A549 (cell line): ENCODE data around the gene C2orf78.

ENCODE experiments used
- CBX8 ChIP-seq: fragments of 200-600 bp; sonication (generic); IDR thresholded peaks from 2 replicates; pipeline ENCODE4 v1.6.1; 2016
- CHD2 ChIP-seq: fragments of 150-350 bp; IDR thresholded peaks from 2 replicates; pipeline ENCODE4 v1.6.1; 2014; ENCODE audit warnings: low read length; ENCODE audit not compliant: partially characterized antibody
- HDAC2 ChIP-seq: fragments of 200-600 bp; sonication (generic); IDR thresholded peaks from 2 replicates; pipeline ENCODE4 v1.6.1; 2016
- POLR2A ChIP-seq: IDR thresholded peaks from 2 replicates; pipeline ENCODE4 v1.6.1; 2012; ENCODE audit warnings: mild to moderate bottlenecking, low read length
- RAD21 ChIP-seq, 2 experiments: fragments of >200 bp in 1 of 2; sonication (Bioruptor Twin) in 1 of 2; formaldehyde crosslinking in 1 of 2; IDR thresholded peaks in 1 of 2; conservative IDR thresholded peaks in 1 of 2; 2 replicates in 1 of 2; 3 replicates in 1 of 2; pipeline ENCODE4 v1.6.1; 2012 to 2018; ENCODE audit warnings: inconsistent platforms in 1 of 2
- RNF2 ChIP-seq: fragments of 200-600 bp; sonication (generic); IDR thresholded peaks from 2 replicates; pipeline ENCODE4 v1.6.1; 2016; ENCODE audit warnings: low read depth, mild to moderate bottlenecking, antibody characterized with exemption, moderate library complexity, borderline replicate concordance
- TF ChIP-seq, protein P1 (sequence below): fragments of 150-350 bp; IDR thresholded peaks from 2 replicates; pipeline ENCODE4 v1.6.1; 2014; ENCODE audit warnings: low read depth, mild to moderate bottlenecking, low read length
- TF ChIP-seq, protein P2 (sequence below): fragments of >200 bp; sonication (Bioruptor Twin); formaldehyde crosslinking; IDR thresholded peaks from 3 replicates; pipeline ENCODE4 v1.5.1; 2016
- TF ChIP-seq, protein P3 (sequence below): fragments of 450-650 bp; IDR thresholded peaks from 2 replicates; pipeline ENCODE4 v1.6.1; 2014; ENCODE audit warnings: antibody characterized with exemption
- TF ChIP-seq, protein P4 (sequence below): fragments of 250-450 bp; sonication (Bioruptor Pico); IDR thresholded peaks from 2 replicates; pipeline ENCODE4 v1.5.0; 2021; ENCODE audit warnings: mild to moderate bottlenecking, moderate library complexity, borderline replicate concordance
- TF ChIP-seq, protein P5 (sequence below): fragments of >200 bp; sonication (Bioruptor Twin); formaldehyde crosslinking; IDR thresholded peaks from 3 replicates; pipeline ENCODE4 v1.6.1; 2016

DNA sequence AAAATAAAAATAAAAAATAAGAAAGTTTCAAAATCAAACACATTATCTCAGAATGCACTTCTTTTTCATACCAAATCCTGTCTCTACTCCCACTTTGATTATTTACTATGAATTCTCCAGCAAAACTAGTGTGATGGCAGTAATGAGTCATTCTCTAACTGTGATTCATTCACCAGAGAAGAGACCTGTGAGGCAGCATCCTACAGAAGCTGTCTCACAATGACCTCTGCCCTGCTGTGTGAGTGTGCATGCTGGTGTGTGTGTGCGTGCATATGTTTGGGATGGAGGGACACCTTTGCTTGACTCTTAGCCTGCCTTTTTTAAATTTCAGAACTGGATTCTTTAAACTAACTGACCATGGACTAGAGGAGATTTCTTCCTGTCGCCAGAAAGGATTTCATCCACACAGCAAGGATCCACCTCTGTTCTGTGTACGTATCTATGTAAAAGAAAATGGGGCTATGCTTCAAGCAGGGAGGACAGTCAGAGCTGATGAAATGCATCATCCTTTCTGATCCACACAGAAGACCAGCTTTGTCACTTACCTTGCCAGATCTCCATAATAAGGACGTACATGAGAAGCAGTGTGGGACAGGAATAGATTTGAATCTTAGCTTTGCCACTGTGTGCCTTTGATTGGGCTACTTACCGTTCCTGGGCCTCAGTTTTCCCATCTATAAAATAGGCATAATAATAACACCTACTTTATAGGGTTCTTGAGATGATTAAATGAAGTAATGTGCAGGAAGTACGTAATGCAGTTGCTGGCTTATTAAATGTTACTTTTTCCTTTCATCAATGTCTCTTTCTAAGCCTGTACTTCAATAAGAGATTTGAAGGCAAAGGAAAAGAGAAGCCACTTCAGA, 76.0 kb downstream of the C2orf78 start:
- TF ChIP-seq, protein P1, sequence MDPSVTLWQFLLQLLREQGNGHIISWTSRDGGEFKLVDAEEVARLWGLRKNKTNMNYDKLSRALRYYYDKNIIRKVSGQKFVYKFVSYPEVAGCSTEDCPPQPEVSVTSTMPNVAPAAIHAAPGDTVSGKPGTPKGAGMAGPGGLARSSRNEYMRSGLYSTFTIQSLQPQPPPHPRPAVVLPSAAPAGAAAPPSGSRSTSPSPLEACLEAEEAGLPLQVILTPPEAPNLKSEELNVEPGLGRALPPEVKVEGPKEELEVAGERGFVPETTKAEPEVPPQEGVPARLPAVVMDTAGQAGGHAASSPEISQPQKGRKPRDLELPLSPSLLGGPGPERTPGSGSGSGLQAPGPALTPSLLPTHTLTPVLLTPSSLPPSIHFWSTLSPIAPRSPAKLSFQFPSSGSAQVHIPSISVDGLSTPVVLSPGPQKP: no peak
- TF ChIP-seq RAD21 (conservative IDR thresholded peaks at IDR 0.05 in 1 of 2, IDR thresholded peaks at IDR 0.05 in 1 of 2) (no peak), HDAC2 (no peak), CBX8 (no peak), POLR2A (no peak), RNF2 (no peak), CHD2 (no peak)
- TF ChIP-seq, protein P2, sequence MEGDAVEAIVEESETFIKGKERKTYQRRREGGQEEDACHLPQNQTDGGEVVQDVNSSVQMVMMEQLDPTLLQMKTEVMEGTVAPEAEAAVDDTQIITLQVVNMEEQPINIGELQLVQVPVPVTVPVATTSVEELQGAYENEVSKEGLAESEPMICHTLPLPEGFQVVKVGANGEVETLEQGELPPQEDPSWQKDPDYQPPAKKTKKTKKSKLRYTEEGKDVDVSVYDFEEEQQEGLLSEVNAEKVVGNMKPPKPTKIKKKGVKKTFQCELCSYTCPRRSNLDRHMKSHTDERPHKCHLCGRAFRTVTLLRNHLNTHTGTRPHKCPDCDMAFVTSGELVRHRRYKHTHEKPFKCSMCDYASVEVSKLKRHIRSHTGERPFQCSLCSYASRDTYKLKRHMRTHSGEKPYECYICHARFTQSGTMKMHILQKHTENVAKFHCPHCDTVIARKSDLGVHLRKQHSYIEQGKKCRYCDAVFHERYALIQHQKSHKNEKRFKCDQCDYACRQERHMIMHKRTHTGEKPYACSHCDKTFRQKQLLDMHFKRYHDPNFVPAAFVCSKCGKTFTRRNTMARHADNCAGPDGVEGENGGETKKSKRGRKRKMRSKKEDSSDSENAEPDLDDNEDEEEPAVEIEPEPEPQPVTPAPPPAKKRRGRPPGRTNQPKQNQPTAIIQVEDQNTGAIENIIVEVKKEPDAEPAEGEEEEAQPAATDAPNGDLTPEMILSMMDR: no peak
- TF ChIP-seq, protein P3, sequence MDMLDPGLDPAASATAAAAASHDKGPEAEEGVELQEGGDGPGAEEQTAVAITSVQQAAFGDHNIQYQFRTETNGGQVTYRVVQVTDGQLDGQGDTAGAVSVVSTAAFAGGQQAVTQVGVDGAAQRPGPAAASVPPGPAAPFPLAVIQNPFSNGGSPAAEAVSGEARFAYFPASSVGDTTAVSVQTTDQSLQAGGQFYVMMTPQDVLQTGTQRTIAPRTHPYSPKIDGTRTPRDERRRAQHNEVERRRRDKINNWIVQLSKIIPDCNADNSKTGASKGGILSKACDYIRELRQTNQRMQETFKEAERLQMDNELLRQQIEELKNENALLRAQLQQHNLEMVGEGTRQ: no peak
- TF ChIP-seq, protein P4, sequence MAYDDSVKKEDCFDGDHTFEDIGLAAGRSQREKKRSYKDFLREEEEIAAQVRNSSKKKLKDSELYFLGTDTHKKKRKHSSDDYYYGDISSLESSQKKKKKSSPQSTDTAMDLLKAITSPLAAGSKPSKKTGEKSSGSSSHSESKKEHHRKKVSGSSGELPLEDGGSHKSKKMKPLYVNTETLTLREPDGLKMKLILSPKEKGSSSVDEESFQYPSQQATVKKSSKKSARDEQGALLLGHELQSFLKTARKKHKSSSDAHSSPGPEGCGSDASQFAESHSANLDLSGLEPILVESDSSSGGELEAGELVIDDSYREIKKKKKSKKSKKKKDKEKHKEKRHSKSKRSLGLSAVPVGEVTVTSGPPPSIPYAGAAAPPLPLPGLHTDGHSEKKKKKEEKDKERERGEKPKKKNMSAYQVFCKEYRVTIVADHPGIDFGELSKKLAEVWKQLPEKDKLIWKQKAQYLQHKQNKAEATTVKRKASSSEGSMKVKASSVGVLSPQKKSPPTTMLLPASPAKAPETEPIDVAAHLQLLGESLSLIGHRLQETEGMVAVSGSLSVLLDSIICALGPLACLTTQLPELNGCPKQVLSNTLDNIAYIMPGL (CRISPR knock-in tag): no peak
- TF ChIP-seq, protein P5, sequence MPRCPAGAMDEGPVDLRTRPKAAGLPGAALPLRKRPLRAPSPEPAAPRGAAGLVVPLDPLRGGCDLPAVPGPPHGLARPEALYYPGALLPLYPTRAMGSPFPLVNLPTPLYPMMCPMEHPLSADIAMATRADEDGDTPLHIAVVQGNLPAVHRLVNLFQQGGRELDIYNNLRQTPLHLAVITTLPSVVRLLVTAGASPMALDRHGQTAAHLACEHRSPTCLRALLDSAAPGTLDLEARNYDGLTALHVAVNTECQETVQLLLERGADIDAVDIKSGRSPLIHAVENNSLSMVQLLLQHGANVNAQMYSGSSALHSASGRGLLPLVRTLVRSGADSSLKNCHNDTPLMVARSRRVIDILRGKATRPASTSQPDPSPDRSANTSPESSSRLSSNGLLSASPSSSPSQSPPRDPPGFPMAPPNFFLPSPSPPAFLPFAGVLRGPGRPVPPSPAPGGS: no peak
